ENCODE results near the gene ITPR3. TPM values are rescaled to one million over a fixed set of nuclear protein-coding genes. Genes with fewer than 3 reads are reported as not detected.

The ITPR3 gene
- total and polyA plus RNA-seq, 2 of the 13 experiments (the other 11 are each of a cell fraction or from before 2014, with no cell fraction given) = 3.8 to 21.4 TPM

DNA sequence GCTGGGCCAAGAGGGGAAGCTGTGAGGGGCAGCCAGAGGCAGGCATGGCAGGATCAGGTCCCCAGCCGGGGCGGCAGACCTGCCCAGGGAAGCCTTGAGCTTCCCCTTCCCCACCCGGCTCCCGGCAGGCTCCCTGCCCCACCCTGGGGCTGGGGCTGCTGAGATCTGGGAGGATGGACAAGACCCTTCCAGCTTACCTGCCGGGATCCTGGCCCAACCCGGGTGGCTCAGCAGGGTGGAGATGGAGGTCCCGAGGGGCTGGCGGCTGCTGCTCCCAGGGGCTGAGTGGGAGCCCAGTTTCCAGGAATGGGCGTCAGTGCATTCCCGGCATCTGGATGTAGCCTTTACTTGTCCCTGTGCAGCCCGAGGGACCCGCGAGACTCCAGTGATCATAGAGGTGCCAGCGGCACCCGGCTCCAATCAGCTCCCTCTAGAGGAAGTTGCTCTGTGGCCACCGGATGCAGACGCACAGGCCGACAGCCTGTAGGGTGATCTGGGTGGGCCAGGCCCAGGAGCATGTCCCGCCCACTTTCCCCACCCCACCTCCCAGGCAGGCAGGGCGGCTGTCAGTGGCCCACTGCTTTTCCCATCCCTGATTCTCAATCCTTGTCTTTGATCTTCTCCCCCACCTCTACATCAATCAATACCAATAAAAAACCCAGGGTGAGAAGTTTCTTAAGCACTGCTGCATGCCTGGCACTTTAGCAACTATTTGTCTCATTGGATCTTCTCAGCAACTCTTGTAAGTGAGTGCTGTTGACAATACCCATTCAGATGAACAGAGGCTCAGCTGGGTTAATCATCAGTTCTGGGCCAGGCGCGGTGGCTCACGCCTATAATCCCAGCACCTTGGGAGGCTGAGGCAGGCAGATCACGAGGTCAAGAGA lies 41.1 kb upstream of the ITPR3 start, which contains the start of gene BAK1 (continued):
- TF ChIP-seq, protein P1, sequence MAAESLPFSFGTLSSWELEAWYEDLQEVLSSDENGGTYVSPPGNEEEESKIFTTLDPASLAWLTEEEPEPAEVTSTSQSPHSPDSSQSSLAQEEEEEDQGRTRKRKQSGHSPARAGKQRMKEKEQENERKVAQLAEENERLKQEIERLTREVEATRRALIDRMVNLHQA (CRISPR knock-in tag; IDR thresholded peaks at IDR 0.05) = no peak
- TF ChIP-seq ZNF451 (CRISPR knock-in tag; IDR thresholded peaks at IDR 0.05) (peak; percentile 72; the same call in 1 of the 2 replicates), GATAD2A (CRISPR knock-in tag; IDR thresholded peaks at IDR 0.05) (no peak), ZNF143 (CRISPR knock-in tag; IDR thresholded peaks at IDR 0.05) (0 out of 2 replicates have a peak, but pooled peaks have one; percentile 32), ZNF382 (CRISPR knock-in tag; IDR thresholded peaks at IDR 0.05; ENCODE audit: borderline replicate concordance) (no peak), SATB2 (CRISPR knock-in tag; IDR thresholded peaks at IDR 0.05) (no peak), ATF1 (CRISPR knock-in tag; IDR thresholded peaks at IDR 0.05) (peak; percentile 59; the same call in 1 of the 2 replicates), RFX1 (IDR thresholded peaks at IDR 0.05) (no peak), ZFP36L2 (CRISPR knock-in tag; IDR thresholded peaks at IDR 0.05) (no peak), ZNF549 (CRISPR knock-in tag; IDR thresholded peaks at IDR 0.05) (no peak), CREM (IDR thresholded peaks at IDR 0.05) (peak; percentile 82), CREM (CRISPR knock-in tag; IDR thresholded peaks at IDR 0.05) (no peak), ZNF33A (CRISPR knock-in tag; IDR thresholded peaks at IDR 0.05; ENCODE audit: borderline replicate concordance) (no peak), ZNF264 (CRISPR knock-in tag; IDR thresholded peaks at IDR 0.05) (0 out of 2 replicates have a peak, but pooled peaks have one; percentile 55), SOX6 (IDR thresholded peaks at IDR 0.05) (no peak), SOX6 (CRISPR knock-in tag; IDR thresholded peaks at IDR 0.05) (peak; percentile 65)
- TF ChIP-seq, protein P2, sequence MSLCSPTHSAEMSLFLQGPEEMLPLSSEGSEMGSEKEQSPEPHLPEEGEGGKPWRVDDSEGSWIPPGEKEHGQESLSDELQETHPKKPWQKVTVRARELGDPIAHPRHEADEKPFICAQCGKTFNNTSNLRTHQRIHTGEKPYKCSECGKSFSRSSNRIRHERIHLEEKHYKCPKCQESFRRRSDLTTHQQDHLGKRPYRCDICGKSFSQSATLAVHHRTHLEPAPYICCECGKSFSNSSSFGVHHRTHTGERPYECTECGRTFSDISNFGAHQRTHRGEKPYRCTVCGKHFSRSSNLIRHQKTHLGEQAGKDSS (CRISPR knock-in tag; IDR thresholded peaks at IDR 0.05; ENCODE audit: borderline replicate concordance, low read depth) = 0 out of 2 replicates have a peak, but pooled peaks have one; percentile 35
- TF ChIP-seq, protein P3, sequence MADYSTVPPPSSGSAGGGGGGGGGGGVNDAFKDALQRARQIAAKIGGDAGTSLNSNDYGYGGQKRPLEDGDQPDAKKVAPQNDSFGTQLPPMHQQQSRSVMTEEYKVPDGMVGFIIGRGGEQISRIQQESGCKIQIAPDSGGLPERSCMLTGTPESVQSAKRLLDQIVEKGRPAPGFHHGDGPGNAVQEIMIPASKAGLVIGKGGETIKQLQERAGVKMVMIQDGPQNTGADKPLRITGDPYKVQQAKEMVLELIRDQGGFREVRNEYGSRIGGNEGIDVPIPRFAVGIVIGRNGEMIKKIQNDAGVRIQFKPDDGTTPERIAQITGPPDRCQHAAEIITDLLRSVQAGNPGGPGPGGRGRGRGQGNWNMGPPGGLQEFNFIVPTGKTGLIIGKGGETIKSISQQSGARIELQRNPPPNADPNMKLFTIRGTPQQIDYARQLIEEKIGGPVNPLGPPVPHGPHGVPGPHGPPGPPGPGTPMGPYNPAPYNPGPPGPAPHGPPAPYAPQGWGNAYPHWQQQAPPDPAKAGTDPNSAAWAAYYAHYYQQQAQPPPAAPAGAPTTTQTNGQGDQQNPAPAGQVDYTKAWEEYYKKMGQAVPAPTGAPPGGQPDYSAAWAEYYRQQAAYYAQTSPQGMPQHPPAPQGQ (CRISPR knock-in tag; IDR thresholded peaks at IDR 0.05; ENCODE audit: borderline replicate concordance) = no peak
- TF ChIP-seq, protein P4, sequence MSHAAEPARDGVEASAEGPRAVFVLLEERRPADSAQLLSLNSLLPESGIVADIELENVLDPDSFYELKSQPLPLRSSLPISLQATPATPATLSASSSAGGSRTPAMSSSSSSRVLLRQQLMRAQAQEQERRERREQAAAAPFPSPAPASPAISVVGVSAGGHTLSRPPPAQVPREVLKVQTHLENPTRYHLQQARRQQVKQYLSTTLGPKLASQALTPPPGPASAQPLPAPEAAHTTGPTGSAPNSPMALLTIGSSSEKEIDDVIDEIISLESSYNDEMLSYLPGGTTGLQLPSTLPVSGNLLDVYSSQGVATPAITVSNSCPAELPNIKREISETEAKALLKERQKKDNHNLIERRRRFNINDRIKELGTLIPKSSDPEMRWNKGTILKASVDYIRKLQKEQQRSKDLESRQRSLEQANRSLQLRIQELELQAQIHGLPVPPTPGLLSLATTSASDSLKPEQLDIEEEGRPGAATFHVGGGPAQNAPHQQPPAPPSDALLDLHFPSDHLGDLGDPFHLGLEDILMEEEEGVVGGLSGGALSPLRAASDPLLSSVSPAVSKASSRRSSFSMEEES (CRISPR knock-in tag; IDR thresholded peaks at IDR 0.05) = no peak
- TF ChIP-seq, protein P5, sequence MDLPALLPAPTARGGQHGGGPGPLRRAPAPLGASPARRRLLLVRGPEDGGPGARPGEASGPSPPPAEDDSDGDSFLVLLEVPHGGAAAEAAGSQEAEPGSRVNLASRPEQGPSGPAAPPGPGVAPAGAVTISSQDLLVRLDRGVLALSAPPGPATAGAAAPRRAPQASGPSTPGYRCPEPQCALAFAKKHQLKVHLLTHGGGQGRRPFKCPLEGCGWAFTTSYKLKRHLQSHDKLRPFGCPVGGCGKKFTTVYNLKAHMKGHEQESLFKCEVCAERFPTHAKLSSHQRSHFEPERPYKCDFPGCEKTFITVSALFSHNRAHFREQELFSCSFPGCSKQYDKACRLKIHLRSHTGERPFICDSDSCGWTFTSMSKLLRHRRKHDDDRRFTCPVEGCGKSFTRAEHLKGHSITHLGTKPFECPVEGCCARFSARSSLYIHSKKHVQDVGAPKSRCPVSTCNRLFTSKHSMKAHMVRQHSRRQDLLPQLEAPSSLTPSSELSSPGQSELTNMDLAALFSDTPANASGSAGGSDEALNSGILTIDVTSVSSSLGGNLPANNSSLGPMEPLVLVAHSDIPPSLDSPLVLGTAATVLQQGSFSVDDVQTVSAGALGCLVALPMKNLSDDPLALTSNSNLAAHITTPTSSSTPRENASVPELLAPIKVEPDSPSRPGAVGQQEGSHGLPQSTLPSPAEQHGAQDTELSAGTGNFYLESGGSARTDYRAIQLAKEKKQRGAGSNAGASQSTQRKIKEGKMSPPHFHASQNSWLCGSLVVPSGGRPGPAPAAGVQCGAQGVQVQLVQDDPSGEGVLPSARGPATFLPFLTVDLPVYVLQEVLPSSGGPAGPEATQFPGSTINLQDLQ (CRISPR knock-in tag; IDR thresholded peaks at IDR 0.05) = no peak
- TF ChIP-seq, protein P6, sequence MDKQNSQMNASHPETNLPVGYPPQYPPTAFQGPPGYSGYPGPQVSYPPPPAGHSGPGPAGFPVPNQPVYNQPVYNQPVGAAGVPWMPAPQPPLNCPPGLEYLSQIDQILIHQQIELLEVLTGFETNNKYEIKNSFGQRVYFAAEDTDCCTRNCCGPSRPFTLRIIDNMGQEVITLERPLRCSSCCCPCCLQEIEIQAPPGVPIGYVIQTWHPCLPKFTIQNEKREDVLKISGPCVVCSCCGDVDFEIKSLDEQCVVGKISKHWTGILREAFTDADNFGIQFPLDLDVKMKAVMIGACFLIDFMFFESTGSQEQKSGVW (CRISPR knock-in tag; IDR thresholded peaks at IDR 0.05; ENCODE audit: borderline replicate concordance) = no peak

All from HepG2 (cell line).